HepG2 (cell line): ENCODE results near the gene SHTN1. TPM values are rescaled to one million over a fixed set of nuclear protein-coding genes. Genes with fewer than 3 reads are reported as not detected.
A peak's percentile ranks its signal among the peaks of the same experiment; 100 is the strongest.

Source experiments
- DNMT1 ChIP-seq: sonication (generic); formaldehyde crosslinking; IDR thresholded peaks from 2 replicates; pipeline ENCODE4 v1.5.1; 2020; ENCODE audit warnings: mild to moderate bottlenecking, missing genetic modification reagents
- DR1 ChIP-seq: sonication (generic); formaldehyde crosslinking; IDR thresholded peaks from 2 replicates; pipeline ENCODE4 v1.8.0; 2021; ENCODE audit warnings: mild to moderate bottlenecking, missing genetic modification reagents, inconsistent platforms
- ELF3 ChIP-seq: IDR thresholded peaks from 2 replicates; pipeline ENCODE4 v1.6.1; 2016; ENCODE audit warnings: missing genetic modification reagents, missing compliant biosample characterization
- IKZF4 ChIP-seq: sonication (generic); formaldehyde crosslinking; IDR thresholded peaks from 2 replicates; pipeline ENCODE4 v1.5.1; 2020; ENCODE audit warnings: borderline replicate concordance, mild to moderate bottlenecking, low read depth, missing genetic modification reagents; ENCODE audit errors: not compliant biosample characterization
- ISL2 ChIP-seq: sonication (generic); formaldehyde crosslinking; IDR thresholded peaks from 2 replicates; pipeline ENCODE4 v1.5.0; 2020; ENCODE audit warnings: missing genetic modification reagents
- KAT8 ChIP-seq: IDR thresholded peaks from 2 replicates; pipeline ENCODE4 v1.6.1; 2016; ENCODE audit warnings: missing genetic modification reagents, missing compliant biosample characterization
- PHF8 ChIP-seq: sonication (generic); formaldehyde crosslinking; IDR thresholded peaks from 2 replicates; pipeline ENCODE4 v1.5.0; 2020; ENCODE audit warnings: missing genetic modification reagents
- RFXAP ChIP-seq: sonication (generic); formaldehyde crosslinking; IDR thresholded peaks from 2 replicates; pipeline ENCODE4 v1.4.0; 2020; ENCODE audit warnings: missing genetic modification reagents, borderline replicate concordance
- TBL1XR1 ChIP-seq: fragments of 150-350 bp; IDR thresholded peaks from 2 replicates; pipeline ENCODE4 v1.6.1; 2014; ENCODE audit warnings: borderline replicate concordance, low read length; ENCODE audit not compliant: partially characterized antibody
- U2AF2 ChIP-seq: fragments of 200-400 bp; formaldehyde crosslinking; IDR thresholded peaks from 2 replicates; pipeline ENCODE4 v1.6.1; 2017; ENCODE audit warnings: low read depth, mild to moderate bottlenecking, low read length
- ZNF329 ChIP-seq: sonication (generic); formaldehyde crosslinking; IDR thresholded peaks from 2 replicates; pipeline ENCODE4 v1.9.0; 2021; ENCODE audit warnings: low read depth, mild to moderate bottlenecking, missing genetic modification reagents
- ZNF432 ChIP-seq: sonication (generic); formaldehyde crosslinking; IDR thresholded peaks from 2 replicates; pipeline ENCODE4 v1.5.0; 2020; ENCODE audit warnings: missing genetic modification reagents, mild to moderate bottlenecking, borderline replicate concordance
- ZNF569 ChIP-seq: sonication (generic); formaldehyde crosslinking; IDR thresholded peaks from 2 replicates; pipeline ENCODE4 v1.5.0; 2020; ENCODE audit warnings: mild to moderate bottlenecking, missing genetic modification reagents, moderate library complexity, borderline replicate concordance
- polyA plus RNA-seq, 8 experiments: library from polyadenylated mRNA; depleted of rRNA in 3 of 8; stranded (reverse) in 7 of 8; unstranded in 1 of 8; fragments of >200 nt; fragmentation: Illumina TruSeq in 4 of 8; extraction: Trizol in 4 of 8; gene quantifications; 2 replicates each; pipeline versions ENCODE4 v1.2.1 to v1.2.3, GENCODE V29; 2011 to 2016; ENCODE audit warnings: low read depth in 4 of 8, missing spikeins in 1 of 8, mixed read lengths in 1 of 8; ENCODE audit not compliant: insufficient read depth in 1 of 8
- total RNA-seq, 5 experiments: library from RNA; depleted of rRNA; stranded (reverse); fragments of >200 nt; fragmentation: Illumina TruSeq; extraction: Trizol; gene quantifications; 2 replicates each; pipeline ENCODE4 v1.2.3, GENCODE V29; 2016; ENCODE audit warnings: low read depth in 1 of 5
- TF ChIP-seq, protein P1 (sequence below): sonication (generic); formaldehyde crosslinking; IDR thresholded peaks from 2 replicates; pipeline ENCODE4 v1.5.0; 2020; ENCODE audit warnings: mild to moderate bottlenecking, missing genetic modification reagents, moderate library complexity
- TF ChIP-seq, protein P2 (sequence below): fragments of 450-650 bp; IDR thresholded peaks from 2 replicates; pipeline ENCODE4 v1.6.1; 2016
- TF ChIP-seq, protein P3 (sequence below): sonication (generic); formaldehyde crosslinking; IDR thresholded peaks from 2 replicates; pipeline ENCODE4 v1.9.0; 2021; ENCODE audit warnings: missing genetic modification reagents, borderline replicate concordance
- TF ChIP-seq, protein P4 (sequence below): sonication (generic); formaldehyde crosslinking; IDR thresholded peaks from 2 replicates; pipeline ENCODE4 v1.4.0; 2020; ENCODE audit warnings: missing genetic modification reagents, mild to moderate bottlenecking, borderline replicate concordance
- TF ChIP-seq, protein P5 (sequence below): sonication (generic); formaldehyde crosslinking; IDR thresholded peaks from 2 replicates; pipeline ENCODE4 v1.4.0; 2020; ENCODE audit warnings: missing genetic modification reagents

SHTN1 gene
- total and polyA plus RNA-seq, 2 of the 13 experiments (the other 11 are each of a cell fraction or from before 2014, with no cell fraction given), result 11.3 to 15.6 TPM

DNA sequence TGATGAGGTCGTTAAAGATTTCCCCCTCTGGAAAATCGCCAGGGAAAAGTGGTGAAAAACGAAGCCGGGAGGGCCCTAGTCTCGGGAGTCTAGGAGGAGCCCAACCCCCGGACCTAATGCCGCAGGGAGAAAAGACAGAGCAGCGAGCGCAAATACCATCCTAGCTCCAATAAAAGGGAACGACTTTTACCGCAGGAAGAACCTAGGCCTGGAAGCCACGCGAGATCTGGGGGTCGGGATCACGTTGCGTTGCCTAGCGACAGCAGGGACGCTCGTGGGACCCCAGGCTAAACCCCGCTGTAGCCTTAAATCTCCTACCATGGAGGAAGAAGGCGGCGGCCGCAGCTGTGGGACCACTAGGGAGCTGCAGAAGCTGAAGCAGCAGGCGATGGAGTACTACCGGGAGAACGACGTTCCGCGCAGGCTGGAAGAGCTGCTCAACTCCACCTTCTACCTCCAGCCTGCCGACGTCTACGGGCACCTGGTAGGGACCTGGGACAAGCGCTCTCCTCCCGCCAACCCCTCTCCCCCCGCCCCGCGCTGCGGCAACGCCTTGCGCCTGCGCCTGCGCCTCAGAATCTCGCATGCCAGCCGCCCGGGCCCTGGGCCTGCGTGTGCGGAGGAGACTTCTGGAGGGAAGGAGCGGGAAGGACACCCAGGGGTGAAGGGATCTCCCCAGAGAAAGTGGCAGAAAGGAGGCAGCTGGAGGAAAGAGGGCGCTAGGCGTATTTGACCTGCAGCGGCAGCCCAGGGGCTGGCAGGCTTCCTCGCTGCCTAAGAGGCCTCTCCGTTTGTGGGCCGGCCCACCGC is 155.5 kb downstream of the SHTN1 start, which contains the start of gene ENO4 (continued):
- TF ChIP-seq, protein P1, sequence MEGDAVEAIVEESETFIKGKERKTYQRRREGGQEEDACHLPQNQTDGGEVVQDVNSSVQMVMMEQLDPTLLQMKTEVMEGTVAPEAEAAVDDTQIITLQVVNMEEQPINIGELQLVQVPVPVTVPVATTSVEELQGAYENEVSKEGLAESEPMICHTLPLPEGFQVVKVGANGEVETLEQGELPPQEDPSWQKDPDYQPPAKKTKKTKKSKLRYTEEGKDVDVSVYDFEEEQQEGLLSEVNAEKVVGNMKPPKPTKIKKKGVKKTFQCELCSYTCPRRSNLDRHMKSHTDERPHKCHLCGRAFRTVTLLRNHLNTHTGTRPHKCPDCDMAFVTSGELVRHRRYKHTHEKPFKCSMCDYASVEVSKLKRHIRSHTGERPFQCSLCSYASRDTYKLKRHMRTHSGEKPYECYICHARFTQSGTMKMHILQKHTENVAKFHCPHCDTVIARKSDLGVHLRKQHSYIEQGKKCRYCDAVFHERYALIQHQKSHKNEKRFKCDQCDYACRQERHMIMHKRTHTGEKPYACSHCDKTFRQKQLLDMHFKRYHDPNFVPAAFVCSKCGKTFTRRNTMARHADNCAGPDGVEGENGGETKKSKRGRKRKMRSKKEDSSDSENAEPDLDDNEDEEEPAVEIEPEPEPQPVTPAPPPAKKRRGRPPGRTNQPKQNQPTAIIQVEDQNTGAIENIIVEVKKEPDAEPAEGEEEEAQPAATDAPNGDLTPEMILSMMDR, result no peak
- no peak for TF ChIP-seq RFXAP (CRISPR knock-in tag)
- no peak for TF ChIP-seq KAT8 (CRISPR knock-in tag)
- TF ChIP-seq ISL2 (CRISPR knock-in tag), result no peak
- no peak for TF ChIP-seq DNMT1 (CRISPR knock-in tag)
- peak; percentile 48 for TF ChIP-seq PHF8 (CRISPR knock-in tag)
- no peak for TF ChIP-seq IKZF4 (CRISPR knock-in tag)
- TF ChIP-seq DR1 (CRISPR knock-in tag), result no peak
- TF ChIP-seq, protein P2, sequence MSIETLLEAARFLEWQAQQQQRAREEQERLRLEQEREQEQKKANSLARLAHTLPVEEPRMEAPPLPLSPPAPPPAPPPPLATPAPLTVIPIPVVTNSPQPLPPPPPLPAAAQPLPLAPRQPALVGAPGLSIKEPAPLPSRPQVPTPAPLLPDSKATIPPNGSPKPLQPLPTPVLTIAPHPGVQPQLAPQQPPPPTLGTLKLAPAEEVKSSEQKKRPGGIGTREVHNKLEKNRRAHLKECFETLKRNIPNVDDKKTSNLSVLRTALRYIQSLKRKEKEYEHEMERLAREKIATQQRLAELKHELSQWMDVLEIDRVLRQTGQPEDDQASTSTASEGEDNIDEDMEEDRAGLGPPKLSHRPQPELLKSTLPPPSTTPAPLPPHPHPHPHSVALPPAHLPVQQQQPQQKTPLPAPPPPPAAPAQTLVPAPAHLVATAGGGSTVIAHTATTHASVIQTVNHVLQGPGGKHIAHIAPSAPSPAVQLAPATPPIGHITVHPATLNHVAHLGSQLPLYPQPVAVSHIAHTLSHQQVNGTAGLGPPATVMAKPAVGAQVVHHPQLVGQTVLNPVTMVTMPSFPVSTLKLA, result no peak
- TF ChIP-seq TBL1XR1, result no peak
- TF ChIP-seq ELF3 (CRISPR knock-in tag), result no peak
- TF ChIP-seq ZNF329, result no peak
- no peak for TF ChIP-seq ZNF432 (CRISPR knock-in tag)
- TF ChIP-seq, protein P3, sequence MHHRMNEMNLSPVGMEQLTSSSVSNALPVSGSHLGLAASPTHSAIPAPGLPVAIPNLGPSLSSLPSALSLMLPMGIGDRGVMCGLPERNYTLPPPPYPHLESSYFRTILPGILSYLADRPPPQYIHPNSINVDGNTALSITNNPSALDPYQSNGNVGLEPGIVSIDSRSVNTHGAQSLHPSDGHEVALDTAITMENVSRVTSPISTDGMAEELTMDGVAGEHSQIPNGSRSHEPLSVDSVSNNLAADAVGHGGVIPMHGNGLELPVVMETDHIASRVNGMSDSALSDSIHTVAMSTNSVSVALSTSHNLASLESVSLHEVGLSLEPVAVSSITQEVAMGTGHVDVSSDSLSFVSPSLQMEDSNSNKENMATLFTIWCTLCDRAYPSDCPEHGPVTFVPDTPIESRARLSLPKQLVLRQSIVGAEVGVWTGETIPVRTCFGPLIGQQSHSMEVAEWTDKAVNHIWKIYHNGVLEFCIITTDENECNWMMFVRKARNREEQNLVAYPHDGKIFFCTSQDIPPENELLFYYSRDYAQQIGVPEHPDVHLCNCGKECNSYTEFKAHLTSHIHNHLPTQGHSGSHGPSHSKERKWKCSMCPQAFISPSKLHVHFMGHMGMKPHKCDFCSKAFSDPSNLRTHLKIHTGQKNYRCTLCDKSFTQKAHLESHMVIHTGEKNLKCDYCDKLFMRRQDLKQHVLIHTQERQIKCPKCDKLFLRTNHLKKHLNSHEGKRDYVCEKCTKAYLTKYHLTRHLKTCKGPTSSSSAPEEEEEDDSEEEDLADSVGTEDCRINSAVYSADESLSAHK (CRISPR knock-in tag), result no peak
- no peak for TF ChIP-seq ZNF569 (CRISPR knock-in tag)
- no peak for TF ChIP-seq U2AF2
- TF ChIP-seq, protein P4, sequence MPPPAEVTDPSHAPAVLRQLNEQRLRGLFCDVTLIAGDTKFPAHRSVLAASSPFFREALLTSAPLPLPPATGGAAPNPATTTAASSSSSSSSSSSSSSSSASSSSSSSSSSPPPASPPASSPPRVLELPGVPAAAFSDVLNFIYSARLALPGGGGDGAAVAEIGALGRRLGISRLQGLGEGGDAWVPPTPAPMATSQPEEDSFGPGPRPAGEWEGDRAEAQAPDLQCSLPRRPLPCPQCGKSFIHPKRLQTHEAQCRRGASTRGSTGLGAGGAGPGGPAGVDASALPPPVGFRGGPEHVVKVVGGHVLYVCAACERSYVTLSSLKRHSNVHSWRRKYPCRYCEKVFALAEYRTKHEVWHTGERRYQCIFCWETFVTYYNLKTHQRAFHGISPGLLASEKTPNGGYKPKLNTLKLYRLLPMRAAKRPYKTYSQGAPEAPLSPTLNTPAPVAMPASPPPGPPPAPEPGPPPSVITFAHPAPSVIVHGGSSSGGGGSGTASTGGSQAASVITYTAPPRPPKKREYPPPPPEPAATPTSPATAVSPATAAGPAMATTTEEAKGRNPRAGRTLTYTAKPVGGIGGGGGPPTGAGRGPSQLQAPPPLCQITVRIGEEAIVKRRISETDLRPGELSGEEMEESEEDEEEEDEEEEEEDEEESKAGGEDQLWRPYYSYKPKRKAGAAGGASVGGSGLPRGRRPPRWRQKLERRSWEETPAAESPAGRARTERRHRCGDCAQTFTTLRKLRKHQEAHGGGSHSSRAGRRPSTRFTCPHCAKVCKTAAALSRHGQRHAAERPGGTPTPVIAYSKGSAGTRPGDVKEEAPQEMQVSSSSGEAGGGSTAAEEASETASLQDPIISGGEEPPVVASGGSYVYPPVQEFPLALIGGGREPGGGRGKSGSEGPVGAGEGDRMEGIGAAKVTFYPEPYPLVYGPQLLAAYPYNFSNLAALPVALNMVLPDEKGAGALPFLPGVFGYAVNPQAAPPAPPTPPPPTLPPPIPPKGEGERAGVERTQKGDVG (CRISPR knock-in tag), result no peak
- TF ChIP-seq, protein P5, sequence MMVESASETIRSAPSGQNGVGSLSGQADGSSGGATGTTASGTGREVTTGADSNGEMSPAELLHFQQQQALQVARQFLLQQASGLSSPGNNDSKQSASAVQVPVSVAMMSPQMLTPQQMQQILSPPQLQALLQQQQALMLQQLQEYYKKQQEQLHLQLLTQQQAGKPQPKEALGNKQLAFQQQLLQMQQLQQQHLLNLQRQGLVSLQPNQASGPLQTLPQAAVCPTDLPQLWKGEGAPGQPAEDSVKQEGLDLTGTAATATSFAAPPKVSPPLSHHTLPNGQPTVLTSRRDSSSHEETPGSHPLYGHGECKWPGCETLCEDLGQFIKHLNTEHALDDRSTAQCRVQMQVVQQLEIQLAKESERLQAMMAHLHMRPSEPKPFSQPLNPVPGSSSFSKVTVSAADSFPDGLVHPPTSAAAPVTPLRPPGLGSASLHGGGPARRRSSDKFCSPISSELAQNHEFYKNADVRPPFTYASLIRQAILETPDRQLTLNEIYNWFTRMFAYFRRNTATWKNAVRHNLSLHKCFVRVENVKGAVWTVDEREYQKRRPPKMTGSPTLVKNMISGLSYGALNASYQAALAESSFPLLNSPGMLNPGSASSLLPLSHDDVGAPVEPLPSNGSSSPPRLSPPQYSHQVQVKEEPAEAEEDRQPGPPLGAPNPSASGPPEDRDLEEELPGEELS, result no peak
